ENCODE data around the gene ZNF888.

DNA sequence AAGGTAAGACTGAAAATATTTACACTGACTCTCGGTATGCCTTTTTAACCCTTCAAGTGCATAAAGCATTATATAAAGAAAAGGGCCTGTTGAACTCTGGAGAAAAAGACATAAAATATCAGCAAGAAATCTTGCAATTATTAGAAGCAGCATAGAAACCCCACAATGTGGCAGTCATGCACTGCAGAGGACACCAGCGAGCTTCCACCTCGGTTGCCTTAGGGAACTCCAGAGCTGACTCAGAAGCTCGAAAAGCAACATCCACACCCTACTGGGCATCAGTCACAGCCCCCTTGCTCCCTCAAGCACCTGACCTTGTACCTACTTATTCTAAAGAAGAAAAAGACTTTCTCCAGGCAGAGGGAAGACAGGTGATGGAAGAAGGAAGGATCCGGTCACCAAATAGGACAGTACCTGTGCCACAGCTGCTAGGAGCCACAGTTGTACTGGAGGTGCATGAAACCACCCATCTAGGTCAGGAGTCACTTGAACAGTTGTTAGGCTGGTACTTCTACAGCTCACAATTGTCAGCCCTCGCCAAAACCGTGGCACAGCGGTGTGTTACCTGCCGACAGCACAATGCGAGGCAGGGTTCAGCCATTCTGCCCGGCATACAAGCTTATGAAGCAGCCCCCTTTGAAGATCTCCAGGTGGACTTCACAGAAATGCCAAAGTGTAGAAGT is 36.5 kb upstream of the ZNF888 start:
- TF ChIP-seq TAF1 (IDR thresholded peaks at IDR 0.05; ENCODE audit: borderline replicate concordance, insufficient read depth, low read length) (no peak), POLR2AphosphoS5 (IDR thresholded peaks at IDR 0.05; ENCODE audit: low read depth, low read length) (no peak), SIN3A (IDR thresholded peaks at IDR 0.05; ENCODE audit: borderline replicate concordance, insufficient read depth, low read length) (no peak)
